NCI-H2029 (cell line): ENCODE data around the gene ARHGEF26.

Experiments
- DNase-seq: peaks from one replicate; lab custom pipeline; 2025; lab: John Stamatoyannopoulos, UW

ARHGEF26 gene

GRCh38 chr3:154254527-154254926 lies 133.3 kb downstream of the ARHGEF26 start:
- no peak for DNase-seq

GRCh38 chr3:154273381-154273780 lies 152.2 kb downstream of the ARHGEF26 start:
- DNase-seq = no peak

GRCh38 chr3:154274348-154274747 lies 153.2 kb downstream of the ARHGEF26 start:
- no peak for DNase-seq

DNA sequence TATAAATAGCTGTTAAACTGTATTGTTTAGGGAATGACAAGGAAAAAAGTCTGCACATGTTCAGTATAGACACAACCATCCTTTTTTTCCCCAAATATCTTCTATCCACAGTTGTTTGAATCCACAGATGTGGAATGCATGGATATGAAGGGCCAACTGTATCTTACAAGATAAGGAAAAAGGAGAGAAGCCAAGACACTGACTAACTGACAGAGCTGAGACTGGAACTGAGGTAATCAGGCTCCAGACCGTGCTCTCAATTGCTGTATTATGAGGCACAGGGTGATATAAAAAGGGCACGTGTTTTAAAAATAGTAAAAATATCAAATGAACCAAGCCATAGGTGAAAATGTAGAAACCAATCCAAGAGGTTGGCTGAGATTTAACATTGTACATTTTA lies 154.1 kb downstream of the ARHGEF26 start:
- DNase-seq = no peak

GRCh38 chr3:154275965-154276364 lies 154.8 kb downstream of the ARHGEF26 start:
- DNase-seq = no peak

- DNase-seq = peak; percentile 4
Measured at GRCh38 chr3:154280161-154280560, 159.0 kb downstream of the ARHGEF26 start.

DNA sequence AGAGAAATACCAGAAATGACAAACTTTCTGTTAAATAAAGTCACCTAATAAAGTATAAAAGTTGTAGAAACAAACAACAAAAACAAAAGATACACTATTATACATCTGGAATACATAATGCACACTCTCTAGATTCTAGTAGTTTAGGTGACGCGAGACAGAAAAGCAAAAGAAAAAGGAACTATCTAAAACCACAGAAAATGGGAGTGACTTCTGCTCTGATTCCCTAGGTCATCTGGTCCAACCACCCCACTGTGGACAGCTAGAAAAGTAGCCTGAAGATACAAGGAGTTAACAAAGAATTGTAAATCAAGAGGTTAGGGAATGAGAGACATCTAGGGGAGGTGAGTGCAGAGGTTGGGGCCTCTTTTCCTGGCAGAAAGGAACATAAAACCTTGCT lies 164.0 kb downstream of the ARHGEF26 start:
- no peak for DNase-seq

GRCh38 chr3:154290187-154290586 lies 169.0 kb downstream of the ARHGEF26 start:
- DNase-seq = no peak

DNA sequence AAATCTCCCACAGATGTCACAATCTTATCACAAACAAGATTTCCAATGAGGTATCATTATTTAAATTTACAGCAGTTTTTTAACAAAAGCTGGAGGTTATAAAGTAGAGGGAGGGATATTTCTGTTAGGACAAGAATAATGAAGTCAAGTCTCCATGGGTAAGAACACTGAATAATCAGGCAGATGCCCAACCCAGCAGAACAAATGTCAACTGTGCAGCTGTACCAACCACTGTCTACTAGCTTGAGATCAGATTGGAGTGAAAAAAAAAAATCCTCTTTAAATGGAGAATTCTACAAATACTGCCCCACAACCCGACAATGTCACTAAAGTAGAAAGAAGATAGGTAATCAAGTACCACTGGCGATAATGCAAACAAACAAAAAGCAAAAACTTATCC lies 172.8 kb downstream of the ARHGEF26 start:
- DNase-seq = no peak

- DNase-seq = no peak
Measured at GRCh38 chr3:154301561-154301960, 180.4 kb downstream of the ARHGEF26 start.

- no peak for DNase-seq
Measured at GRCh38 chr3:154304116-154304786, 183.1 kb downstream of the ARHGEF26 start.

DNA sequence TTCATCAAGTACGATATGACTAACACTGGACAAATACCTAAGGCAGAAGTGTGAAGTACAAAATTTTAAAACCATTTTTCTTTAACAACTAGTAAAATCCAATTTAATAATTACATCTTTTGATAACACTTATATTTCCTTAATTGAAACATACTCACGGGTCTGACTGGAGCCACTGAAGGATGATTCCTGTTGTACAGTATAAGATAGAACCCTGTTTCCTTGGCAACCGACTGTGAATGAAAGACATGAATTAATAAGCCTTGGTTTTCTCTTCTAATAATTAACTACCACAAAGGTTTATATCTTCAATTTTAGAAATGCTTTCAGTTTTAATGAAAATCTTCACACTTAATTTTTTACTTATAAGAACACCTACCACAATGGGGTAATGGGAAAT lies 183.7 kb downstream of the ARHGEF26 start:
- DNase-seq = no peak

DNA sequence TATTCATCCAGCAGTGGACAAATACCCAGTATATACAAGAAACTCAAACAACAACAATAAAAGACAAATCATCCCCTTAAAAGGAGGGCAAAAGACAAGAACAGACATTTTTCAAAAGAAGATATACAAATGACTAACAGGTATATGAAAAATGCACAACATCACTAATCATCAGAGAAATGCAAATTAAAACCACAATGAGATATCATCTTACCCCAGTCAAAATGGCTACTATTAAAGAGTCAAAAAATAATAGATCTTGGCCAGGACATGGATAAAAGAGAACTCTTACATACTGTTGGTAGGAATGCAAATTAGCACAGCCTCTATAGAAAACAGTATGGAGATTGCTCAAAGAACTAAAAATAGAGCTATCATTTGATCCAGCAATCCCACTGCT lies 186.2 kb downstream of the ARHGEF26 start:
- no peak for DNase-seq
